Activated CD4-positive, alpha-beta T cell treated with anti-CD3 and anti-CD28 coated beads, Interleukin-2, amount 50 U/mL, for 1 hour (primary cell): Measurements from ENCODE around the gene FABP6.
"Not testable (repeated sequence)": the region's sequence is repeated elsewhere in the genome, so short reads cannot be mapped to it uniquely, and the experiment has no call there.

Experiments
- DNase-seq: peaks from one replicate; pipeline ENCODE4 v3.0.0-alpha.2; 2020

Gene FABP6

GRCh38 chr5:160227012-160227411 is 2.3 kb upstream of the FABP6 start:
- no peak for DNase-seq

DNA sequence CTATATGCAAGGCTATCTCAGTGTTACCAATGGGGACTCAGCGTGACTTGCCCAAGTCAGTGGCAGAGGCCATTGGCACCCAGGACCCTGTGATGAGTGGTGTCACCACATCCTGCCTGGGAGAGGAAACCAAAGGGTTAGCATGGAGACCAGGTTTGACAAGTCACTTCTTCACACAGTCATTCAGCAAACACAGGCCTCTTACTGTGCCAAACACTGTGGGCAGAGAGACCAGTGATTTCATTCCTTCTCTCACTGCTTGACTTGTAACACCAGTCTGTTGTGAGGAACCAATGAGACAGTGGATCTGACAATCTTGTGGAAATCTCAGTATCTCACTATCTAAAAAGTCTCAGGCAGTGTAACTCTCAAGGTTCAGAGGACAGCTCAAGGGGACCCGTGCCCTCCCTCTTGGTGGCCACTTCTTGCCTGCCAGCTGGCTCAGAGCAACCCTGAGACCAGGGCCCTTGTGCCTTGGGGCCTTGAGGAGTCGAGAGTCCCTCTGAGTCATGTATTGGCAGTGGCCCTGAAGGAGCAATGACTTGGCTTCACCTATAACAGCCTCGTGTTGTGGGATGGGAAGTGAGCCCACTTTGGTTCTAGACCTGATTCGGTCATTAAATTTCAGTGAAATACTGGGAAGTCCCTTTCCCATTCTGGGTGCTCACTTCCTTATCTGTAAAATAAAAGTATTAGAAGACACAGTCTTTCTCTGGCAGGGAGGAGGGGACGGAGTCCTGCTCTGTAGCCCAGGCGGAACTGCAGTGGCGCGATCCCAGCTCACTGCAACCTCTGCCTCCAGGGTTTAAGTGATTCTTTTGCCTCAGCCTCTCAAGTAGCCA is 1.6 kb downstream of the FABP6 start:
- no peak for DNase-seq

DNA sequence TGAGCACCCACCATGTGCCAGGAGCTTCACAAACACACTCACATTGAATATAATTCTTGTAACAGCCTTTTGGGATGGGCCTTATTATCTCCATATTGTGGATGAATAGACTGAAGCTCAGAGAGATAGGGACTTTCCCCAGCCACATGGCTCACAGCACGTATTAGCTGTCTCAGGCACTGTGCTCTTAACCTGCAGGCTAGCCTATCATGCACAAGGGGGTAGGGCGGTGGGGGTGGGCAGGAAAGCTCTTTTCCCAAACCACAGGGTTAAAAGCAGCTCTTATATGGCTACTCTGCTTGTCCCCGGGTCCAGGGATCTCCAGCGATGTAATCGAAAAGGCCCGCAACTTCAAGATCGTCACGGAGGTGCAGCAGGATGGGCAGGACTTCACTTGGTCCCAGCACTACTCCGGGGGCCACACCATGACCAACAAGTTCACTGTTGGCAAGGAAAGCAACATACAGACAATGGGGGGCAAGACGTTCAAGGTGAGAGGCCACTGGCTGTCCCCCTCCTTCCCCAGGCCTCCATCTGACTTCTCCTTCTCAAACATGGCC is 2.6 kb downstream of the FABP6 start:
- DNase-seq: no peak

GRCh38 chr5:160233215-160233614 is 3.9 kb downstream of the FABP6 start:
- no peak for DNase-seq

GRCh38 chr5:160235731-160236130 is 6.4 kb downstream of the FABP6 start:
- DNase-seq: no peak

GRCh38 chr5:160237571-160238093 is 8.3 kb downstream of the FABP6 start:
- no peak for DNase-seq

DNA sequence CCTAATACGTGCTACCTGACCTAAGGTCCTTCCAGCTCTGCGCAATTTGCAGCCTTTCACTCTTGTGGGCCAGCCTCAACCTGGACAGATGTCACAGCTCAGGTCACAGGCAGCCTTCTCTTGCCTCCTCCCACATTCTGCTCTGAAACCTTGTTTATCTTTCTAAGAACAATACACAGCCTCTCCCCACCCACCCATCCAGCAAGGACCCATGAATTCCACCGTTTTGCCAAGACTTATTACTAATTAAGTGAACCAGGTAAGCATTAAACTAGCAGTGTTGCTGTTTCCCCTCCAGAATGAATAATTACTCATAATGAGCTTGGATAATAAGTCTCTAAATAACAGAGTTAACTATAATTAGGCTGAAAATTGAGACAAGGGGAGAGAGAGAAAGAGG is 11.0 kb downstream of the FABP6 start:
- DNase-seq: no peak

GRCh38 chr5:160242145-160242544 is 12.8 kb downstream of the FABP6 start:
- no peak for DNase-seq

GRCh38 chr5:160245506-160246086 is 16.3 kb downstream of the FABP6 start:
- DNase-seq: no peak

- not testable (repeated sequence) for DNase-seq
Measured at GRCh38 chr5:160249570-160249969, 20.3 kb downstream of the FABP6 start.

GRCh38 chr5:160250226-160250625 is 20.9 kb downstream of the FABP6 start:
- DNase-seq: no peak

GRCh38 chr5:160250826-160251225 is 21.5 kb downstream of the FABP6 start:
- no peak for DNase-seq

DNA sequence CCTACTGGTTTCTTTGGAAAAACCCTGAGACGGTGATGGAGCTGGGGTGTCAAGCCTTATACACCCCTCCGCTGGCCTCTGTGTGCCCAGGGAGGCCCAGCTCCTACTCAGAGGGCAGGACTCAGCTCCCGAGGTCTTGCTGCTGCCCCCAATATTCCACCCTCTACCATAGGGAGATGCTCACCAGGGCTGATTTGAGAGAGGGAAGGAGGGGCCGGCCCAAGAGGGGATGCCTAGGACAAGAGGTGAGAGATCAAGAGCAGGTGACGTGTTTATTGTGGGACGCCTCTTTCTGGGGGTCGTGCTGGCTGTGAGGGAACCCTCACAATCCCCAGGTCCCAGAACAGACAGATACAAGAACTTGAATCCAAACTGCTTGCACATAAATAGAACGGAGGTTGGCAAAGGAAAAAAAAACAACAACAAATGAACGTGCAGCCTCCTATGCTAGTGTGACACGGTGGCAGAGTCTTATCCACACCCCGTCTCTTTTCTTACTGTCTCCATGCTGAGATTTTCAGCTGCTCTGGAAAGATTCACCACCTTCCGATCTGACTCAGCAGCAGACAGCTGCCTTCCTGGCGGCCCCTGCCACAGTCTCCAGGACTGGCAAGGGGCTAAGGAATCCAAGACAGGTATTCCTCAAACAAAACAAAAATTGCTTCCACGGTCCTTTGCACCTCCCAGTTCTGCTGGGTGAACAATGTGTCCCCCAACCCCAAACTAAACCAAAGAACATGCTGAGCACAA is 22.3 kb downstream of the FABP6 start:
- no peak for DNase-seq

GRCh38 chr5:160252916-160253315 is 23.6 kb downstream of the FABP6 start:
- DNase-seq: no peak

DNA sequence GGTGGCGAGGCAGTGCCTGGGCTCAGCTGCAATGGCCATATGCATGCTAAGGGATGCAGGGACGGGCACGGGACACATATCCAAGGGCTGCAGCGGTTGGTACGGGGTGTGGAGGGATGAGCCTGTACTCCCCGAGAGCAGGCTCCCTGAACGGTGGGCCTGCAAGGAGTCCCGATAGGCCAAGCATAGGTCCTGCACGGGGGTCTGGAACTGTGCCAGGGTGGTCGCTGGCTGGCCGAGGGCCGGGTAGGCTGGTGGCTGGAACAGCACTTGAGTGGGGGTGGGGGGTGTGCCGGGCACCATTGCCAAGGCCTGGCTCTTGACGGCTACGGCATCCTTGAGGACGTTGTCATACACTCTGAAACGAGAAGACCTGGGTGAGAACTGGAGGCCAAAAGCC is 24.1 kb downstream of the FABP6 start:
- DNase-seq: no peak

- DNase-seq: no peak
Measured at GRCh38 chr5:160254706-160255105, 25.4 kb downstream of the FABP6 start.

DNA sequence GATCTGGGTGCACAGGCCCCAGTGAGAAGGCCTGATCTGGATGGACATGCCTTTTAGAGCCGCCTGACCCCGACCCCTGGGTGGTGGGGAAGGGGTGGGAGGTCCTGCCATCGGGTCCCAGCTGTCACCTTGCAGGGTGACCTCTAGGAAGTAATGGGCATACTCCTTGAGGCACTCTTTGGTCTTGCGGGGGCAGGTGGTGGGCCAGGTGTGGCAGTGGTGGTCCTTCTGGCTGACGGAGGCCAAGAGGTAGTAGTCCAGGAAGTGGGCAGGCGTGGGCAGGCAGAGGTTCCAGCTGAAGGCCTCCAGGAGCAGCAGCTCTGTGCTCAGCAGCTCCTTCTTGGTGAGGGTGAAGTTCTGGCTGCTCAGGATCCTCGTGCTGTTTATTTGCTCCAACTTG is 30.0 kb downstream of the FABP6 start:
- no peak for DNase-seq

DNA sequence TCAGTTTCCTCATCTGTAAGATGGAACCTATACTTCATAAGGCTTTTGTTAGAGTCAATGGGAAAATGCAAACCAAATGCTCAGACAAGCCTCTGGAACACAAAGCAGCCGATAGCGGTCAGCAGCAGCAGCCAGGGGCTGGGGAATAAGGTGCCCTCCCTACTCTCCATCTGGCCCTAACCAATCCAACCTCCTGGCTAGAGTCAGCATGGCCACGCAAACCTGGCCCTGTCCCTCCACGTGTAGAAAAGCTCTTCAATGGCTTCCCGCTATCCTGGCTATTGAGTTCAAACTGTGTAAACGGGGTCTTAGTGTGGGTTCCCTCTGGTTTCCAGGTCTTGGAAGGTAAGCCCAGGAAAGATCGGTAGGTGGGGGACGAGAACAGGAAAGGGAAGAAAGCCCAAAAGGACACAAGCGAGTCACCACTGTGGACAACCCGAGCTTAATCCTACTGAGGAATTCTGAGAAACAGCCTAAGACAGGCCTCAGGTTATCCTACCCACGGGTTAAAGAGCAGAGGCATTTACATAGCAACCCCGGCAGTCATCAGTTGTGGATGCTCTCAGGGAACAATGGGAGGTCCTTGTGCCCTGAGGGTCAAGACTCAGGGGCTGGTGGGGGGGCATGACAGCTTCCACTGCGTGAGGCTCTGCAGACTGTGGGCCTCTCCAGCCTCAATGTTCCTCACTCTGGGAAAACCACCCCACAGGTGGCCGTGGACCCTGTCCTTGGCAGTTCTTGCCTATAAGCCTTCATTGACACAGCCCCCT is 30.9 kb downstream of the FABP6 start:
- DNase-seq: no peak

DNA sequence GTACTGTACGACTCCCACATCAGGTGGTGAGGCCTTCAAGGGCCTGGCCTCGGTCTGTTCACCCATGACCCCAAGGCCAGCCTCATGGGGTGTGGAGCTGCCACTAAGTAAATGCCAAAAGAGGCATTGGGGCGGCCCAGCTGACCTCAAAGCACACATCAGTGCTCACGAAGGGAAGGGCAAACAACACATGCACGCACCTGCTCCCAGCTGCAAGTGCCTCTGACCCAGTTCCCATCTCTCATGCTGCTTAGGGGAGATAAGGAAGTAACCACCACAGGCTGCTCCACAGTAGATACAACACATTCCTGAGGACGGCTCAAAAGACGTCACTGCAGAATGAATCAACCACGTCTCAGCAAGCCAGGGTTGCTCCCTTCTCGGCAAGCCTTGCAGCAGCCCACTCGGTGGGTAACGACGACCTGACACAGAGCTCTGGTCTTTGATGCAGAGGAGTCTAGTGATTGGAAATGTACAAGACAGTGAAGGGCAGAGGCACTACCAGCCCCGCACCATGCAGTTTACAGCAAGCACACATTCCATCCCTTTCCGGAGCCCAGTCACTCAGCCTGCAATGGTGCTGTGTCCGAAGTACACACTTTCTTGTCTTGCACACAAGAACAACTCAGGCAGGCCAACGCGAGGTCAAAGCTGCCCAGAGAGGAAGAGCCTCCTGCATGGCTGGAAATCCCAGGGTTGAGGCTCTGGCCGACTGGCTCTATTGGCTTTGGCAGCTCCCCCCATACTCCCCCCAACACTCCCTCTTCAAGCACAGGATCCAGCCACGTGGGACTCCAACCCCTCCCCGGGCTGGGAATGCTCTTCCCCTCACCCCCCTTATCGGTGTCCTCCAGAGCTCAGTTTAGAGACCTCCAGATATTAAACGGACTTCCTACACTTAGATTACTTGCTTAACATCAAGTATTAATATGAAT is 31.8 kb downstream of the FABP6 start:
- DNase-seq: no peak

DNA sequence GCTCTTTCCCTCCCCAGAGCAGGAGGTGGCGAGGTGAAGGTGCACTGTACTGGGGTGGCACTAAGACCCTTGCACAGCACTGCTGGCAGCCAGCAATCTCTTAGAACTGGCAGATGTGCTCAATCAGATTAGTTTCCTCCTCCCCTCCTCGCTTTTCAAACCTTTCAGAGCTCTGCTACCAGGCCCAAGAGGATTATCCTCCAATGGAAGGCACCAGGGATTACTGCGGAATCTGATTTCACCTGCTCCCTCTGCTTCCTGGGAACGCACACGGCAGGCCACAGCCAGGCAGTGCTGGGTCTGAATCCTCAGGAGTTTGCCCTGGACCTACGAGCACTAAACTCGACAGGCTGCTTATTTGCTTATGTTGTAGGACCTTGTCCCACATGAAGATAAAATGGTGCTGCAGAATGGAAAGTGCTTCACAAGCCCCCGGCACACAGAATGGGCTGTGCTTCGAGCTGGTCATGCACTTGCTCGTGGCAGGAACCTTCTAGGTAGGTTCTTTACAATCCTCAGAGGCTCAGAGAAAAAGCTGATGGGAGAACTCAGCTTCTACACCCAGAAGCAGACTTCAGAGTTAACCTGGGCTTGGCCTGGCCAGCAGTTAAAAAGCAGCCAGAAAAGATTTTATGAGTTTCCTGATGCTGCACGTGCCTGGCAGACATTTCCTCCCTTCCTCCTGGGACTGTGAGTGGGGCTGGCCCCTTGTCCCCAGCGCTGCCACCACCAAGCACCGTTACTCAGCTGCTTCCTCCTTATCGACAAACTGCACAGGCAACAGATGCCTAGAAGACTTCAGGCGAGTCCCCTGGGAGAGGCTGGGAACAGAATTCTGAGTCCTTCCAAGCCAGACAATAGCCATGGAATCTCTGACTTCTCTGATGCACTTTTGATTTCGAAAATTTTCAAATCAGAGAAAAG is 33.1 kb downstream of the FABP6 start:
- DNase-seq: no peak
